ENCODE measurements around the gene SLC40A1.

The SLC40A1 gene

GRCh38 chr2:189511210-189511959 is 69.2 kb downstream of the SLC40A1 start:
- DNase-seq: no peak

Measured in KG1 (cell line).